GM18907 (cell line): Measurements from ENCODE around the gene PRLR.
"Not testable (repeated sequence)": the region's sequence is repeated elsewhere in the genome, so short reads cannot be mapped to it uniquely, and the experiment has no call there.

ENCODE experiments used
- ATAC-seq: cut with Tn5 transposase; IDR thresholded peaks from one replicate; pipeline ENCODE4 v1.9.1; 2021; ENCODE audit warnings: mild to moderate bottlenecking, moderate library complexity; ENCODE audit not compliant: unreplicated experiment

The PRLR gene

DNA sequence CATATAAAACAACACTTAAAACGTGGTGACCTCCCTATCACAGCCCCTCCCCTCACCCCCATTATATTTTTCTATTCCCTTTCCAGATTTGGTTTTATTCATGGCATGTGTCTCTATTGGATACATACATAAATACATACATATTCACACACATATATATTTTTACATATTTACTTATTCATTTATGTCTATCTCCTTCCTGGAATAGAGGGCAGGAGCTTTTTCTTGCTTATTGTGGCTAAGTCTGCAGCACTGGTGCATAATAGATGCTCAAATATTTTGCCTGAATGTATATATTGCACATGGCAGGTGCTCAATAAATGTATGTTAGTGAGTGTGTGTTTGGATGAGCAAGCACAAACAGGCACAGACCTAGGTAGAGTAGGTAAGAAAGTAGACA is 185.0 kb downstream of the PRLR start:
- ATAC-seq: no peak

DNA sequence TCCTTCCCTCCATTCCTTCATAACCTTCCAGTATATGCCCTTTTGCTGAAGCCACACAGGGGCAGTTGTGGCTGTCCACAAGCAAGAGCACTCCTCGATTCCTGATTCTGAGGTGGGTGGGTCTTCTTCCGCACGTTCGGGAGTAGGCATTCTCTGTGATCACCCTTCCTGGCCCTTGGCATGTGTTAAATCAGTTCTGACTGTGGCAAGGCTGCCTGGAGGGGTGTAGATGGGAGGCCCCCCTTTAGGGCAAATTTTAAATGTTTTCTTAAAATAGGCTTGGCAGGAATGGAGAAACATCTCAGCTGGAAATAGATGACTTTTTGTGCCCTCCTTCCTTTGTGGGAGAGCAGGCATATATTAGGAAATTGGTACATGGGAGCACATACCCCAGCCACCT is 185.6 kb downstream of the PRLR start:
- no peak for ATAC-seq

GRCh38 chr5:35042781-35043180 is 187.5 kb downstream of the PRLR start:
- no peak for ATAC-seq

- no peak for ATAC-seq
Observed at GRCh38 chr5:35041261-35041660, 189.0 kb downstream of the PRLR start.

- ATAC-seq: no peak
Observed at GRCh38 chr5:35038891-35039290, 191.4 kb downstream of the PRLR start.

DNA sequence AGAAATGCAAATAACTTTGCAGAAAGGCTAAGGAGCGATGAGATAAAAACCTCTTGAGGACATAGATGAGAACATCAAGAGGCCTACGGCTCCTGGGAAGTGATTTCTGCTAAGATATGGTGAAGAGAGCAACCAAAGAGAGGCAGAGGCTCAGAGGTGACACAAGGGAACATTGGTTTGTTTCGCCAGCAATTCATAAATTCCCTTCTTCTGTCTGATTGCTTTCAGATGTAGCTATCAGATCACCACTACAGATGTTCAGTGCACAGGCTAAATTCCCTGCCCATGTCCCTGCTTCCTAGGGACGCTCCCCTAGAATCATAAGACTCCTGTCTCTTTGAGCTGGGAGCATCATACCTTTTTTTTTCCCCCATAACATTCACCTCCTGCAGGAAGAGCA is 193.8 kb downstream of the PRLR start:
- no peak for ATAC-seq

- not testable (repeated sequence) for ATAC-seq
Observed at GRCh38 chr5:35035929-35036328, 194.4 kb downstream of the PRLR start.

- no peak for ATAC-seq
Observed at GRCh38 chr5:35035271-35035670, 195.0 kb downstream of the PRLR start.

DNA sequence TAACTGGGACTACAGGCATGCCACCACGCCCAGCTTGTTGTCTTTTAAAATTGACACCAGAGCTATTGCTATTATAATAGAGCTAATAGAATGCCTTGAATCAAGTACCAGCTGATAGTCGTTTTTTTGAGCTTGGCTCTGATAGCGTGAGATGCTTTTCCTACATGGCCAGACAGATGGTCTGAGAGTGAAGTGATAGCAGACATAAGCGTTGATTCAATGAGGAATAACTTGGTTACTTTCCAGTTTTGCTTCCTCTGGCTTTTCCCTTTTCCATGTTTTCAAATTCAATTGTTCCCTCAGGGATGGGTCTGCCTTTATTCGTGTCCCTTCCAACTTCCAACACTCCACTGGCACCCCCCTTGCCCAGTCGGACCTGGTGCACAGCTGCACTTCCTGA is 197.9 kb downstream of the PRLR start:
- no peak for ATAC-seq

GRCh38 chr5:35031276-35031675 is 199.0 kb downstream of the PRLR start:
- ATAC-seq: no peak

- no peak for ATAC-seq
Observed at GRCh38 chr5:35030426-35031100, 199.7 kb downstream of the PRLR start.

DNA sequence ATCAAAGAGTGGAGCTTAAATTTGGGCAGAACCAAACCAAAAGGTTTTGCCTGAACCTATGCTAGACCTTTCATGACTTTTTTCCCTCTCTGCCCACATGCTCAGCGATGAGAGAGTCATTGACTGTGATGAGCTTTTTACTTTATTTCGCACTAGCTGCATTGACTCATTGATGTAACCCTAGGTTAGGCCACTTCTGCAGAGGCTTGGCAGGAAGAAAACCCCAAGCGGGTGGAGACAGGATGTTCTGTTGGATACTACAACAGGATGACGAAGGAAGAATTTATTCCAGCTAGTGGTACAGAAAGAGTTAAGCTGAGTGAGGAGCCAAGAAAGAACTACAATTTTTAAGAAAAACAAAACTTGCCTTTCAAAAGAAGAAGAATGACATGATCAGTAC is 201.0 kb downstream of the PRLR start:
- no peak for ATAC-seq

DNA sequence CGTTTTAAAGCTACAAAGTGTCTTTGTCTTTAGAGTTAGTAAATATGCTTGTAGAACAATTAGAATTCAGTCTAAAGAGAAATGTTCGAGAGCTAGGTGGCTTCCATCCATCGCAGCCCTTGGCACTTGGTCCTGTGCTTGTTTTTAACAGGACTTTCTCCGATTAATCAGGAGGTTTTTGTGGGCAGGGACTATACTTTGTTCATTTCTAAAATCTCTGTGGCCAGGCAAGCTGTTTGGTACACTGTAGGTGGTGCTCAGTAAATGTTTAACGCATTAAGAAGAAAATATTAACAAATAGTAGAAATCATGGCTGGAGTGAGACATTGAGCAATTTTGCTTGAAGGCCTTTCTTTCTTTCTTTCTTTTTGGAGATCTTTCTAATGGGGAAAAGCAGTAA is 203.3 kb downstream of the PRLR start:
- peak; percentile 62 for ATAC-seq

DNA sequence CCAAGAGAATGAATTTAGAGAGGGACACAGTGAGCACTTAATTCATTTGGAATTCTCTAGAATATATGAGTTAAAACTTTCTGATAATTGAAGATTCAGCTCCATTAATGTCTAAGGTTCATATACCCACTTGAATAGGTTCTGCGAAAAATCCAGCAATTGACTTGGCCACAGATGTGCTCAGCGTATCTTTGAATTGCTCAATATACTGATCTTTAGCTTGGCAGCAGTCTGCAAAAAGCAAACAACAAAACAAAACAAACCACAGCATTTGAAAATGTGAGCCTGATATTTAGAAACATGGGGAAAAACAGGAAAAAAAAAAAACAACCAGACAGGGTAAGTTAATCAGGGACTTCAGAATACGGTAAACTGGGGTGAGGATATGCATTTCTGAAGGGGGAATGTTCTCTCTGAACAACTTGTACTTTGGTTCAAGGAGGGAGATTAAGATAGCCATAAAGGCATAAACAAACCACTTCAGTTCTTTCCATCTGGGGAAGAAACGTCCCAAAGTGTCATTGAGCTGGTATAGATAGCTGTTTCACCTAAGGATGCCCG is 203.9 kb downstream of the PRLR start:
- no peak for ATAC-seq

- no peak for ATAC-seq
Observed at GRCh38 chr5:35024911-35025510, 205.3 kb downstream of the PRLR start.

- ATAC-seq: no peak
Observed at GRCh38 chr5:35023391-35024178, 206.7 kb downstream of the PRLR start.

- peak; percentile 92 for ATAC-seq
Observed at GRCh38 chr5:35016174-35017051, 213.9 kb downstream of the PRLR start.

DNA sequence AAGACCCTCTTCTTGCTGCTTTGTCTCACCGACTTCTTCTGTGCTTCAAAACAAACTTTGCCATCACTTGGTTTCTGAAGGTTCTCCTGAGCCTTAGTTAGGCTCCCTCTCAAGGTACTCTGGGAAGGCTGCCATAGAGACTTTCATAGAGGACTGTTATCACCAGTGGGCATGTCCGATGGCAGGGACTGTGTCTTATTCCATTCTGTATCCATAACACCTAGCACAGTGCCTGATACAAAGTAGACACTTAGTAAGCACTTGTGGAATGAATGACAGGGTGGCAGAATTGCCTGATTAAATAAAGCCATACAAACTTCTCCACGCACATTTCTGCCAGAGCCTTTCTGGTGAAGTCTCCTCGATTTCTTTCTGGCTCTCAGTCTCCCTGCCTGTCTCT is 215.2 kb downstream of the PRLR start:
- no peak for ATAC-seq

DNA sequence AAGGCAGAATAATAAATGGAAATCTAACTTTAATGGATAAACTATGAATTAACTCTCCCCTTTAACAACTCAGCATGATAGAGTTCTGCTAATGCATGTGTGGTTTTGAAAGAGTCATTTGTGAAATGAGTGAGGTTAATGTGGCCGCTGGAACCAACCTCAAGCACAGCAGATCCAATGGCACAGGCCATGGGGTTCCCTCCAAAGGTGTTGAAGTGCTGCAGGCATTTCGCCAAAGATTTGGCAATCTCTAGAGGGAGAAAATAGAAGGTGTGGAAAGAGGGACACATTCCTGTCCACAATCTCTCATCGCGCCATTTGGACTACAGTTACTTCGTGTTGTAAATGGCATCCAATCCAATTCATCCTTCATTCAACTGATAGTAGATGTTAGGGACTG is 217.5 kb downstream of the PRLR start:
- ATAC-seq: no peak

GRCh38 chr5:35012365-35012764 is 217.9 kb downstream of the PRLR start:
- no peak for ATAC-seq

GRCh38 chr5:35010676-35011075 is 219.6 kb downstream of the PRLR start:
- no peak for ATAC-seq
